COLO829 (cell line): Measurements from ENCODE around the gene BABAM1.

Experiments
- DNase-seq: peaks from one replicate; pipeline ENCODE4 v3.0.0; 2012; ENCODE audit warnings: low spot score

Gene BABAM1

GRCh38 chr19:17323300-17323963, 56.2 kb downstream of the BABAM1 start:
- DNase-seq, result no peak

GRCh38 chr19:17323964-17324332, 56.7 kb downstream of the BABAM1 start:
- no peak for DNase-seq

- no peak for DNase-seq
These were observed 57.3 kb downstream of the BABAM1 start for GRCh38 chr19:17324357-17325114.

- DNase-seq, result no peak
These were observed 57.9 kb downstream of the BABAM1 start for GRCh38 chr19:17325133-17325532.

GRCh38 chr19:17325881-17326594, 58.8 kb downstream of the BABAM1 start:
- no peak for DNase-seq

- DNase-seq, result no peak
These were observed 59.3 kb downstream of the BABAM1 start for GRCh38 chr19:17326595-17326966.

- no peak for DNase-seq
These were observed 59.9 kb downstream of the BABAM1 start for GRCh38 chr19:17327068-17327653.

- DNase-seq, result no peak
These were observed 60.6 kb downstream of the BABAM1 start for GRCh38 chr19:17327654-17328516.
